RPMI8226 (cell line): ENCODE results near the gene ETF1.
"Not testable (repeated sequence)": the region's sequence is repeated elsewhere in the genome, so short reads cannot be mapped to it uniquely, and the experiment has no call there.

Experiments
- DNase-seq: peaks from one replicate; pipeline ENCODE4 v3.0.0-alpha.2; 2015

The ETF1 gene

GRCh38 chr5:138527170-138527569 lies 15.9 kb downstream of the ETF1 start:
- no peak for DNase-seq

- DNase-seq: no peak
These were observed 19.6 kb downstream of the ETF1 start for GRCh38 chr5:138523406-138523805.

DNA sequence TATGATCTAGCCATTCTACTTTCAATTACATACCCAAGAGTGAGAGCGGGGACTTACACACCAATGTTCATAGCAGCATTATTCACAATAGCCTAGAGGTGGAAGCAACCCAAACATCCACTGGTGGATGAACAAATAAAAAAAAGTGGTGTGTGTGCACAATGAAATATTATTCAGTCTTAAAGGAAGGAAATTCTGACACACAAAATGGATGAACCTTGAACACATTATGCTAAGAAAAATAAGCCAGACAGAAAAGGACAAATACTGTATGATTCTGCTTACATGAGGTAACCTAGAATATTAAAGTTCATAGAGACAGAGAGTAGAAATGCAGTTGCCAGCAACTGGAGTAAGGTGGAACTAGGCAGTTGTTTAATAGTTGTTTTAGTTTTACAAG lies 22.1 kb downstream of the ETF1 start:
- no peak for DNase-seq

GRCh38 chr5:138517437-138517836 lies 25.6 kb downstream of the ETF1 start:
- DNase-seq: no peak

GRCh38 chr5:138515556-138516245 lies 27.3 kb downstream of the ETF1 start:
- DNase-seq: no peak

DNA sequence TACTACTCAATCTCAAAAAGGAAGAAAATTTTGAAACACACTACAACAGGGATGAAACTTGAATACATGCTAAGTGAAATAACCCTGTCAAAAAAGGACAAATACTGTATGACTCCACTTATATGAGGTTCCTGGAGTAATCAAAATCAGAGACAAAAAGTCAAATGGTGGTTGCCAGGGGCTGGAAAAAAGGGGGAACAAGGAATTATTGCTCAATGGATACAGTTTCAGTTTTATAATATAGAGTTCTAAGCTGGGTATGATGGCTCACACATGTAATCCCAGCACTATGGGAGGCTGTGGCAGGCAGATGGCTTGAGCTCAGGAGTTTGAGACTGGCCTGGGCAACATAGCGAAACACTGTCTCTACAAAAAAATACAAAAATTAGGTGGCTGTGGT lies 29.0 kb downstream of the ETF1 start:
- no peak for DNase-seq

DNA sequence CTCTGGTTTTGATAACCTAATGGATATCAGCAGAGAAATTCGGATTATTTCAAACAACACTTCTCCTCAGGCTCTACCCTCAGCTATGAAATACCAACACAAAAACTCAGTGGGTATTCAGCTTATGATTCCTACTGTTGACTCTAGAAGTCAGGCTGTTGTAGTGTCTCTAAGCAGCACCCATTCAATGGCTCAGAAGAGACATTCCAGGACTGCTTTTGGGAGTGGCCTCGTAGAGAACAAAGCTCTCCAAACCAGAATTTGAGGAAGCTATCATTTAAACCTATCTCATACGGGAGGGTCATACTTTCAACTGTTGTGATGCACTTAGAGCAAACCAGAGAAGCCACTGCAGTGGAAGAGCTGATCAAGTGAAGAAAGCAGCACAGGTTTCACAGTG lies 34.1 kb downstream of the ETF1 start:
- DNase-seq: no peak

DNA sequence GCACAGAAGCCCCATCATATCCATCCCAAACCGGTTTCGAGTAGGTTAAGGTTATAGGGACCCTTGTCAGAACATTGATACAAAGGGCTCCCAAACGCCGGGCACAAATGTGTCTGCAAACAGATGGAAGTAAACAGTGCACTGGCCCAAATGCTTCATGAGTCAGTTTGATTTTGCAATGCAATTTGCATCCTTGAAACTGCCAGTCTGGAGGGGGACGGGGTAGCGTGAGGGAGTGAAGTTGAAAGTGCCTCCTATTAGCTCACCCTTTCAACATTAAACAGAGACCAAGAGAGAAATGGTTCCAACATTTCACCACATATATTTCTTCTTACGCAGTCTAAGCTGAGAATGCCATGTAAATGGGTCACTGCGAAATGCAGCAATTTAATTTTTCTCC lies 35.6 kb downstream of the ETF1 start:
- not testable (repeated sequence) for DNase-seq

DNA sequence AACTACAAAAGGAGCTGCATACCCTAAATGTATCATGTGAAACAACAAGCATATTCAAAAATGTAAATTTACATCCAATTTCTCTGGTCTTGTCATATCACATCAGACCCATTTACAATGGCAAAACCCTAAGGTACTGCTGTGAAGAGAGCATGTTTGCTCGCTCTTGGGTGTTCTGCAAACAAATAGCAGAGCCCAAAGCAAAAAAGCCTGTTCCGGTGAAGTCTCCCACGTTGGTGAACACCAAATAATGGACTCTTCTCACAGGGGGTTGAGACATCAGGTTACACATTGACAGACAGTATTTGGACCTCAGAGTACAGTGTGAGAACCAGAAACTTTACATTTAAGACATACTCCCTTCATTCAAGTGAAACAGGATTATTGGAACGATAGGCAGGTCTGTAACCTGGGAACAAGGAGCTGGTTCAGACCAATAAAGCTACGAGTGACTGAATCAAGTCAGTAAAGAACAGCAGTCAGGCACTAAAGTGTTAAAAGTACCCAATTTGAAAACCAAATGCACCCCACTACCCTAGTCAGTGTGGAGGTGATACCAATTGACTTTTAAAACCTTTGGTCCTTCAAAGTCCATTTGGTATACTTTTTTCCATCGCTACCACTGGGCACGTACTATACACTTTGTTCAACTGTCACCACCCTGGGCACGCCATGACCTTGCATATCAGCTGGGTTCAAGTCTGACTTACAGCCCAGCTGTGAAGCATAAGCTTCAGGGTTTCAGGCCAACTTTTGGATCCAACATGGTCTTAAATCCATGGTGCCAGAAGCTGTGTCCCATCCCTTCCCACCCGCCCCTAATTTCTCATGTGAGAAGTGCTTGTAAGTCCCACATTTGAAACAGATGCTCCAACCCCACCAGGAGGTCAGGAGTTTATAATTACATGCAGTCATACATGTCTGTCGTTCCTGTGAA lies 36.4 kb downstream of the ETF1 start:
- DNase-seq: no peak

DNA sequence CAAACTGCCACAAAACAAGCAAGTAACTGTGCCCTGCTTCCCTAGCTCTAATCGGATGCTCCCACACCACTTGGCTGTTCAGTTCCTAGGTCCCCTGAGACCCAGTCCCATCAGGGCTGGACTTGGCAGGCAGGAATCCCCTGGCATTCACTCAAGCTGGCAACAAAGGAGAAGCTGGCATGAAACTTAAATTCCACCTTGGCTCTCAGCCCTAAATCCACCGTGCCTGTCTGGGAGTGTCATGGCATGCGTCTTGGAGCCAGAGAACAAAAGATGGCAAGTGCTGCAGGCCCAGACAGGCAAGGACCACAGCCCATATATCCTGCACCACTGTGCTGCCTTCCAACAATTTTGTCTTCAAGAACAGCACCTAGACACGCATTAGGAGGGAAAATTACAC lies 38.2 kb downstream of the ETF1 start:
- DNase-seq: no peak

DNA sequence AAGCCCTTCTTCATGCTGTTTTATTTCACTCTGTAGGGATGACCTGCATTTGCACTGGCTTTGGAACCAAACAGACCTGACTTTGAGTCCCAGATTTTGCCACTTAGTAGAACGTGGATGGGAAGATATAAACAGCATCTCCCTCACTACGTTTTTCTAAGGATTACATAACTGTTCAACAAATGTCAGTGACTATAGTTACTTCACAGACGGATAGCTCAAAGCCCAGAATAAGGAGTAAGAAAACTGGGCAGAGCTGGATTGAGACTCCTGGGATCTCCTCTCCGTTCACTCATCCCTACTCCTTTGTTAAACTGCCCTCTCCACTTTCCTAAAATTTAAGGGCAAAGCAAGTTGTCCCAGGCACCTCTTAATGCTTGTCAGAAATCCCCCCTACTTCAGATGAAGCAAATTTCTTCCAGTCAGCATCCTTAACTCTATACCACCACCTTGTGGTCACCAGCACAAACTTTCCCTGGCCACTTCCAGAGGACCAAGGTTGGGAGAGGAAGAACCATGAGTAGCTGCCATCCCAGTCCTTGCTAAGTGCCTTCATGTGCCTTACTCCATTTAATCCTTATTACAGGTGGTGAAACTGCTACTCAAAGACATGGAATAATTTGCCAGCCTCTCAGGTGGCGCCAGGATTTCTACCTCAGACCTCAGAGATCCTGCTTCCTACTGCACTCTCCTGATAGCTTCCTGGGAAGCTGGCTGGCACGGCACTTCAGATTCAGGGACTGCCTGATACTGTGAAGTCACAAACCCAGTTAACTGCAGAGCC lies 39.4 kb downstream of the ETF1 start:
- DNase-seq: peak; percentile 65

GRCh38 chr5:138502521-138502920 lies 40.5 kb downstream of the ETF1 start:
- no peak for DNase-seq

DNA sequence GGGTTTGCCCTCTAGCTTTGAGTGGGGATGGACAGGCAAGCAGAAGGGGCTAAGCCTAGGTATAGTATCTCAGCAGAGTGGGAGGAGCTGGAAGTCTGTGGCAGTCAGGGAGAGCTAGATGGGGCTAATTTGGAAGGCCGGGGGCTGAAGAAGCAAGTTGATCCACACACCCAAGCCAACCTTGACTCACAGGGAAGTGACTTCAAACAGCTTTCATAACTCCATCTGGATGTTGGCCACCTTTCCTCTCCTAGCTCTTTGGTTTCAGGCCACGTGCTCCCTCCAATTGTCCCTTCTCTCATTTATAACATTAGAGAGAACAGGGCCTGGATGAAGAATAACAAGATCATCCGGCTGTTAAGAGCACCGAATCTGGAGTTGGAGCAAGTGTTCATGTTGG lies 40.9 kb downstream of the ETF1 start:
- no peak for DNase-seq

DNA sequence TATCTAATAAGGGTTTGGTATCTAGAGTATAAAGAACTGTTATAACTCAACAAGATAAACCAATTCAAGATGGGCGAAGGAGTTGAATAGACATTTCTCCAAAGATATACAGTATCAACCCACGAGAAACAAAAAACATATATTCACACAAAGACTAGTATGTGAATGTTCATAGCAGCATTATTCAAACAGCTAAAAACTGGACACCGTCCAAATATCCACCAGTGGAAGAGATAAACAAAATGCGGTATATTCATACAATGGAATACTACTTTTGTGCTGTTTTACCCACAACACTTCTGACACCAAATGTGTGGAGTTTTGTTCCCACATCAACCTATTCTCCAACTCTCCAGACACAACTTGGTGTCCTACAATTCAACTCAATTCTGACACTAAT lies 44.7 kb downstream of the ETF1 start:
- DNase-seq: no peak

DNA sequence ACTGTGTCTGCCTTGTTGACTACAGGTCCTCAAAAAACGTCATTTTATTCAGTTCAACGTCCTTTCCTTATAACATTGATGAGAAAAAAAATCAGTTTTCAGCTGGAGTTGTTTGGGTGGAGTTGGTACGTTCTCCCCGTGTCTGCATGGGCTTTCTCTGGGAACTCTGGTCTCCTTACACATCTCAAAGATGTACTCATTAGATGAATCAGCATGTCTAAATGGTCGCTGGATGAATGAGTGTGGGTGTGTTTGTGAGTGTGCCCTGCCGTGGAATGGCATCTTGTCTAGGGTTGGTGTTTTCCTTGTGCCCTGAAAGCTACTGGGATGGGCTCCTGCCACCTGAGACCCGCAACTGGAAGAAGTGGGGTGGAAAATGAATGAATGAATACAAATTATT lies 47.7 kb downstream of the ETF1 start:
- DNase-seq: no peak

GRCh38 chr5:138492560-138493045 lies 50.4 kb downstream of the ETF1 start:
- DNase-seq: no peak

DNA sequence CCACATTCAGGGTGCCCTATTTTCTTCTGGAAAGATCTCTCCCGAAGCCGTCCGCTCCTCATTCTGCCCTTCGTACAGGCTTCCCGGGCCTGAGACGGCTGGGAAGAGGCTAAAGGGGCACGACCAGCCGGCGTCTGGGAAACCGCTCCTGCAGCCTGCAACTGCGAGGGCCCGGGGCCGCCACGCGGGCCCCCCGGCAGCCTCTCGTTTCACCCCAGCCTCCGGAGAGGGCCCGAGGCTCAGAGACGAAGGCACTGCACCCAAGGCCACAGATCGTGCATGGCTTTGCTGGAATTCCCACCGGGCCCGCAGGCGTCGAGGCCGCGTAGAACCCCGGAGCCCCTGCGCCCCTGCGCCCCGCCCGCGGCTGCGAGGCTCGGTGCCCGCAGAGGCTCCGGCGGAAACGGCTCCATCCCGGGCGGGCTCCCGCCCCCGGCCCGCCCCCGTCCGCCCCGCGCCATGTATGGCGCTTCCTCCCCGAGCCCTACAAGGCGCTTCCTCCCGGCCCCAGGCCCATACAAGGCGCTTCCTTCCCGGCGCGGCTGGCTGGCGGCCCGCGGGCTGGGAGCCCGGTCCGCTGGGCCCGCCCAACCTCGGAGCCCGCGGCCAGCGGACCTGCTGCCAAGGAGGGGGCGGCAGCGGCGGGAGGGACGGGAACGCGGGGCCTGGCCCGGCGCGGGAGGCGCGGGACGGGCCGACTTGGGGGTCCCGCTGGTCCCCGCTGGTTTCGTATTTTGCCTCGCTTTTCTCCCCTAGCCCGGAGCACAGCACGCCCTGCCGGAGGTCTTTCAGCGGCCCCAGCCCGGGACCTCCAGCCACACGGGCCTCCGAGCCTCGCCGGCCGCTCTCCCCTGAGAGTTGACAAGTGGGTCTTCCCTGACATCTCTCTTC lies 51.1 kb downstream of the ETF1 start:
- peak; percentile 88 for DNase-seq

- DNase-seq: no peak
These were observed 51.8 kb downstream of the ETF1 start for GRCh38 chr5:138491284-138491648.

DNA sequence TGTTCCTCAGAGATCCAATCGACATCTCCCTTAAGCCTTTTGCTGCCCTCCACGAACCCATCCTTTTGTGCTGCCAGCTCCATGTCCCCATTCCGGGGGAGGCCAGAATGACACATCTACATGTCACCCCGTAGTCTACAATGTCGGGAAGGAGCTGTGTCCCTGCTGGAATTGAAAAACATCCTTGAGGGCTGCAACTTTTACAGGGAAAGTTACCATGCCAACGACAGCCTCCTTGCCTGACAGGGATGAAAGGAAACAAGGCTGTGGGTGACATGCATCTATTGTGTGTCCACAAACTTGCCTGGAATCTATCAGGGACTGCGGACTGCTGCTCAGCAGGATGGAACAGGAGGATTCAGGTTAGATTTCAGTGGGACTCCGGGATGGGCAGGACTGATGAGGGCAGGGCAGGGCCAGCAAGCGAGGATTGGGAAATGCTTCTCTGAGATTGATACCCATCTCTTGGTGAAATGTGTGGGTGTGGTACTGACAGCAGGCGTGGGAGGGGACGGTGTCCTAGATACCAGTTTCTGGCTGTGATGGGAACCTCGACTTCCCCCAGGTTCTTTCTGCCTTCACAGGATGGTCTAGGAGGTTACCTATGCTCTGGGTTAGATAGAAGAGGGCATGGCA lies 52.3 kb downstream of the ETF1 start:
- no peak for DNase-seq

DNA sequence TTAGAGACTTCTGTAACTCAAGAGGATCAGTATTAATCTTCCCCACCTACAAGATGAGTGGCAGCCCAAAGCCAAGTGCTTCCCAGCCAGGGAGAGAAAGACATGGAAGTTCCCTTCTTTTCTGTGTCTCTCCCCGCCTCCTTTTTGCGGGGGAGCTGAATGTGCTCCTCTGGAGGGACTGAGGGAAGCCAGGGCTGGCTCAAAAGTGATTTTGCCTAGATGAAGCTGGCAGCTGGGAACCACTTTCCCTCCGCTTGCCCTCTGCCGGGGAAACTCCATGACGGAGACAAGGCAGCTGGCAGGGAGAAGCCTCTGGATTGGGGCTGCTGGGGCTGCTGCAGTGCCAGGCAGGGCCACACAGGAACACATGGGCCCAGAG lies 53.4 kb downstream of the ETF1 start:
- DNase-seq: no peak

- peak; percentile 76 for DNase-seq
These were observed 54.5 kb downstream of the ETF1 start for GRCh38 chr5:138488481-138488945.

DNA sequence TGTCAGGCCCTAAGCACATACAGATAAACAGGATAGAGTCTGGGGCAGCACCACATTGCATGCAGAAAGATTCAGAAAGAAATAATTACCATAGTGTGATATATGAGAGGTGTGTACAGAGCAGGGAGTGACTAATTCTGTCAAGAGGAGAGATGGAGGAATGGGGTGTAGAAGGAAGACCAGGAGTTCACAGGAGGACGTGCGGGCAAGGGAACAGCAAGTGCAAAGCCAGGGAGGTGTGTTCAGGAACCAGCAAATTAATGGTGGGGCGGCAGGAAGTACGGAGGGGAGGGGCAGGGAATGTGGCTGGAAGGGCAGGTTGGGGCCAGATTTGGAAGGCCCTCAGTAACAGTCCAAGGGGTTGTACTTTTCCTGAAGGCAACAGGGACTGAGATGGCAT lies 60.4 kb downstream of the ETF1 start:
- no peak for DNase-seq
